Brain microvascular endothelial cell (primary cell): ENCODE results near the gene TYW1.

Experiments
- DNase-seq: peaks from one replicate; pipeline ENCODE4 v3.0.0-alpha.2; 2020
- H3K27ac ChIP-seq: fragments of 250-450 bp; sonication (Bioruptor Pico); 2 replicates; pipeline ENCODE4 v1.5.1; 2020; ENCODE audit warnings: mild to moderate bottlenecking, moderate library complexity
- H3K27me3 ChIP-seq: fragments of 250-450 bp; sonication (Bioruptor Pico); replicated peaks from 2 replicates; pipeline ENCODE4 v1.5.1; 2020; ENCODE audit warnings: mild to moderate bottlenecking
- H3K36me3 ChIP-seq: fragments of 250-450 bp; sonication (Bioruptor Pico); replicated peaks from 2 replicates; pipeline ENCODE4 v1.5.1; 2020; ENCODE audit warnings: mild to moderate bottlenecking
- H3K4me3 ChIP-seq: 2 replicates; pipeline ENCODE4 v1.5.1; 2011; ENCODE audit warnings: low read depth, mild to moderate bottlenecking, control low read depth, low read length, moderate library complexity
- CTCF ChIP-seq: IDR thresholded peaks from 2 replicates; pipeline ENCODE4 v1.5.1; 2011; ENCODE audit warnings: low read depth, mild to moderate bottlenecking, moderate library complexity, low read length, control low read depth, inconsistent platforms; ENCODE audit errors: missing control alignments
- in situ Hi-C: cut with HindIII; loops from 2 replicates; pipeline ENCODE4 v1.10.0; 2017; ENCODE audit warnings: low sequenced_read_pairs, low pct_ligation_motif_present

TYW1 gene

GRCh38 chr7:66957595-66958290 lies 38.9 kb upstream of the TYW1 start:
- no peak for TF ChIP-seq CTCF
- H3K27ac ChIP-seq, result no peak overlapping the region
- in situ Hi-C loops, result no loop called here
- no peak overlapping the region for H3K4me3 ChIP-seq
- H3K27me3 ChIP-seq, result no peaks in the 10 kb centered on the region
- DNase-seq, result peak; percentile 15
- peaks cover 29% of the 10 kb centered on the region for H3K36me3 ChIP-seq

- in situ Hi-C loops, result no loop called here
- no peaks in the 10 kb centered on the region for H3K27me3 ChIP-seq
- no peak for TF ChIP-seq CTCF
Measured at GRCh38 chr7:66958538-66959350, 37.9 kb upstream of the TYW1 start.

GRCh38 chr7:66960192-66960591 lies 36.4 kb upstream of the TYW1 start:
- in situ Hi-C loops, result no loop called here
- peaks cover 12% of the 10 kb centered on the region for H3K36me3 ChIP-seq
- H3K27ac ChIP-seq, result no peak overlapping the region
- no peak overlapping the region for H3K4me3 ChIP-seq
- TF ChIP-seq CTCF, result no peak
- DNase-seq, result no peak
- H3K27me3 ChIP-seq, result no peaks in the 10 kb centered on the region

More at GRCh38 chr7:66958538-66959350, 37.9 kb upstream of the TYW1 start:
- Histone ChIP-seq H3K4me3 (no peak overlapping the region), H3K36me3 (peaks cover 21% of the 10 kb centered on the region), H3K27ac (no peak overlapping the region)
- no peak for DNase-seq

GRCh38 chr7:66961096-66961495 lies 35.5 kb upstream of the TYW1 start:
- Histone ChIP-seq H3K36me3 (peaks cover 6% of the 10 kb centered on the region), H3K27me3 (no peaks in the 10 kb centered on the region), H3K4me3 (no peak overlapping the region), H3K27ac (no peak overlapping the region)
- DNase-seq, result no peak
- TF ChIP-seq CTCF, result no peak
- in situ Hi-C loops, result no loop called here

- no peak for TF ChIP-seq CTCF
- in situ Hi-C loops, result no loop called here
Measured at GRCh38 chr7:66964411-66964810, 32.2 kb upstream of the TYW1 start.

More at GRCh38 chr7:66964411-66964810, 32.2 kb upstream of the TYW1 start:
- Histone ChIP-seq H3K27ac (peak overlapping the region; percentile 50), H3K4me3 (no peak overlapping the region), H3K27me3 (no peaks in the 10 kb centered on the region), H3K36me3 (no peaks in the 10 kb centered on the region)
- DNase-seq, result peak; percentile 82
